ENCODE results near the gene OTOR.

GRCh38 chr20:16747291-16747811, 807 bp upstream of the OTOR start:
- TF ChIP-seq CTCF (IDR thresholded peaks at IDR 0.05): peak; percentile 21; the same call in 1 of the 2 replicates
- TF ChIP-seq REST (IDR thresholded peaks at IDR 0.05; ENCODE audit: insufficient read depth in 1 of 2, low read depth in 2 of 2, low read length in 1 of 2): no peak

All from Panc1 (cell line).